ENCODE data around the gene CDCP1.
A peak's percentile ranks its signal among the peaks of the same experiment; 100 is the strongest.
"Not testable (repeated sequence)": the region's sequence is repeated elsewhere in the genome, so short reads cannot be mapped to it uniquely, and the experiment has no call there.

CDCP1 gene

DNA sequence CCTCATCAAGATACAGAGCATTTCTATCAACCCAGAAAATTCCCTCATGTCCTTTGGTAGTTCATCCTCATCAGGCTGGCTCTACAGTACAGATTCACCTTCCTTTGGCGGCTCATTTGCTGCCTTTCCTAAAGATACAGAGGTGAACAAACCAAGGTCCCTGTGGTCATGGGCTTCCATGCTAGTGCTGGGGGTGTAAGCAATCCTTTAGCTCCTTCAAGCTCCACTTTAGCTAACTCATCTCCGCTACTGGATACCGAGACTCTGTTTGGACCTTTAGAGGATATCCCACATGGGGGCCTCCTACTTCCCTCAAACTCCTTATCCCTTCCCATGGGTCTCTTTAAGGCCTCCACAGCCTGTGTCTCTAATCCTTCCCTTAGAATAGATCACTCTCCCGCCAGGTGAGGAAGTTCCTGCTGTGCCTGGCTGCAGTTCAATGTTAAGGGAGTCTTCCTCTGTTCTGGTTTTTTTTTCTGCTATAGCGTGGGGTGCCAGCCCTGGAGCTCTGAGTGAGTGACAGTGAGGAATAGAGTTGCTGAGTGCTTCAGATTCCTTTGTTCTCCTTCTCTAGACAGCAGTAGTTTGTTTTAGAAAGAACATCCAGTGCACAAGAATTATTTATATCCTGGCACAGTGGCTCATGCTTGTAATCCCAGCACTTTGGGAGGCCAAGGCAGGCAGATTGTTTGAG lies 89.4 kb downstream of the CDCP1 start:
- H3K9me3 Mint-ChIP-seq, result no peaks in the 10 kb centered on the region
- H3K27ac Mint-ChIP-seq, result no peak overlapping the region
- H3K4me1 Mint-ChIP-seq (ENCODE audit: low read depth), result peaks cover 32% of the 10 kb centered on the region
- peaks cover 15% of the 10 kb centered on the region for H3K27me3 Mint-ChIP-seq
- no peaks in the 10 kb centered on the region for H3K36me3 Mint-ChIP-seq (ENCODE audit: low read depth)
- H3K4me3 Mint-ChIP-seq, result no peak overlapping the region

- Mint-ChIP-seq H3K9me3 (no peaks in the 10 kb centered on the region), H3K27ac (no peak overlapping the region), H3K4me3 (no peak overlapping the region), H3K27me3 (peaks cover 15% of the 10 kb centered on the region), H3K36me3 (ENCODE audit: low read depth) (no peaks in the 10 kb centered on the region), H3K4me1 (ENCODE audit: low read depth) (peaks cover 32% of the 10 kb centered on the region)
Observed at GRCh38 chr3:45055411-45056143, 90.6 kb downstream of the CDCP1 start.

DNA sequence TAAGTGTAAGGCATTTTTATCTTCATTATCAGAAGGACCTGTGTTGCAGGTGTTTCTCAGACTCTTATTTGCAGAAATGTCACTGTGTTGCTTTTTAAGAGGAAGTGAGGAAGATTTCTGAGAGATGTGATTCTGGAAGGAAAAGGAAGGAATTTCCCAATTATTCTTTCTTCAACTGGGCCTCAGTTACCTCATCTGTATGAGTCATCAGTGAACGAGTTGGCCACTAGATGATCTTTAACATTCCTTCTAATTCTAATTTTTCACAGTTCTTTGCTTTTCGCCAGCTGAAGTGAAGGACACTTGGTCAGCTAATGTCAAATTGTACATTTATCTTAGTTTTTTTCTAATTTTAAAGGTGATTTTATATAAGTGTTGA lies 91.2 kb downstream of the CDCP1 start:
- peaks cover 32% of the 10 kb centered on the region for H3K4me1 Mint-ChIP-seq (ENCODE audit: low read depth)
- H3K27me3 Mint-ChIP-seq, result peaks cover 17% of the 10 kb centered on the region
- H3K9me3 Mint-ChIP-seq, result no peaks in the 10 kb centered on the region

GRCh38 chr3:45054196-45054857 lies 91.9 kb downstream of the CDCP1 start:
- H3K27me3 Mint-ChIP-seq, result peaks cover 24% of the 10 kb centered on the region
- no peaks in the 10 kb centered on the region for H3K9me3 Mint-ChIP-seq
- no peak overlapping the region for H3K27ac Mint-ChIP-seq
- no peaks in the 10 kb centered on the region for H3K36me3 Mint-ChIP-seq (ENCODE audit: low read depth)
- H3K4me3 Mint-ChIP-seq, result no peak overlapping the region
- H3K4me1 Mint-ChIP-seq (ENCODE audit: low read depth), result peaks cover 32% of the 10 kb centered on the region

More for the DNA sequence above, 91.2 kb downstream of the CDCP1 start:
- no peak overlapping the region for H3K4me3 Mint-ChIP-seq
- no peak overlapping the region for H3K27ac Mint-ChIP-seq
- H3K36me3 Mint-ChIP-seq (ENCODE audit: low read depth), result no peaks in the 10 kb centered on the region

GRCh38 chr3:45053805-45054195 lies 92.4 kb downstream of the CDCP1 start:
- H3K27ac Mint-ChIP-seq; H3K4me3 Mint-ChIP-seq; H3K9me3 Mint-ChIP-seq; H3K36me3 Mint-ChIP-seq (ENCODE audit: low read depth): not testable (repeated sequence)
- H3K4me1 Mint-ChIP-seq (ENCODE audit: low read depth), result peaks cover 32% of the 10 kb centered on the region
- H3K27me3 Mint-ChIP-seq, result peaks cover 23% of the 10 kb centered on the region

DNA sequence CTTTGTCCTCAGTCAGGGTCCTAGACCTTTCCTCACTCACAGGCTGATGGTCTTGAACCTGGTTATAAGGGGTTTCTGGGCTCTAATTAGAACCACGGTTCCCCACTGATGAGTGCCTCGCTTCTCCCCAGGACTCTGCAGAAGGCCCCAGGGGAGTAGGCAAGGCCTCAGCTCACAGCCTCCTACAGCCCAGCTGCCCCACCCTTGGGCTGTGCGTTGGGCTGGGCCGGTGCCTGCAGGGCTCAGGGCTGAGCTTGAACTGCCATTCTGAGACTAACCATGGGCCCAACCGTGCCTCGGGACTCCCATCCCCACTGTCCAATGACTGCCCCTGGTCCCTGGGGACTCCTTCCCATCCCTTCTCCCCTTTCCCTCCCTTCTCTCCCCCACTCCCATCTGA lies 94.5 kb downstream of the CDCP1 start:
- Mint-ChIP-seq H3K4me3 (no peak overlapping the region), H3K27me3 (peaks cover 24% of the 10 kb centered on the region), H3K9me3 (no peaks in the 10 kb centered on the region), H3K4me1 (ENCODE audit: low read depth) (peaks cover 21% of the 10 kb centered on the region), H3K36me3 (ENCODE audit: low read depth) (no peaks in the 10 kb centered on the region), H3K27ac (no peak overlapping the region)

DNA sequence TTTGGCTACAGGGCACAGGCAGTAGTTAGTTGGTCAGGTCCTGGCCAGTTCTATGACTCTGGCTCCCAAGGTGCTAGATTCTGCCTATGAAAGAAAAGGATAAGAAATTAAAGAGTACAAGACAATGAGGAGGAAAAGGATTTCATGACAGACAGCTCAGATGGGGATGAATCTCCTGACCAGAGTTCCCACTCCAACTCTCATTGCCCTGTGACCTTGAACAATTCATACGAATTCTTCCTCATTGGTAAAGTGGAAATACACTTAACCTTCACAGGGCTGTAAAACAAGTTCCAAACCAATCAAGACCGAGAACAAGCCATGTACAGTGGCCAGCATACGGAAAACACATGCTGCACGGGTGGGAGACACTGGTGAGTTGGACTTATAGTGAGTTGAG lies 96.4 kb downstream of the CDCP1 start:
- Mint-ChIP-seq H3K27ac (no peak overlapping the region), H3K4me3 (no peak overlapping the region), H3K9me3 (no peaks in the 10 kb centered on the region), H3K4me1 (ENCODE audit: low read depth) (peaks cover 14% of the 10 kb centered on the region), H3K27me3 (peaks cover 25% of the 10 kb centered on the region), H3K36me3 (ENCODE audit: low read depth) (no peaks in the 10 kb centered on the region)

DNA sequence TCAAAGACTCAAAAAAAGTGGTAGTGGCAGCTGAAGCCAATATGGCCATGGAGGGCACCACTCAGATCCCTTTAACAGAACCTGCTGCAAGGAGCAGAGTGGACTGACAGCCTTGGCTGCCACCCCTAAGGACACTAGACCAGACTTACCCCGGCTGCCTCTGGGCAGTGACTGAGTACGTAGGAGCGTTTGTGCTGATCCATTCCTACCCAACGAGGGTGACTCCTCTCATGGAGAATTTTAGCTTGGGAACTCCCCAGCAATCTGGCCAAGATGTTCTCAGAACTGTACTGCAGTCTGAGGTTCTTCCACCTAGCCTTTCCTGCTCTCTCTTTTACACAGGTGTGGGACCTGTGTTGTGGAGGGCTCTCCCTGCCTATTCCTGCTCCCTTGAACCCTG lies 97.9 kb downstream of the CDCP1 start:
- peaks cover 21% of the 10 kb centered on the region for H3K27me3 Mint-ChIP-seq
- H3K4me1 Mint-ChIP-seq (ENCODE audit: low read depth), result no peaks in the 10 kb centered on the region
- H3K4me3 Mint-ChIP-seq, result no peak overlapping the region
- H3K36me3 Mint-ChIP-seq (ENCODE audit: low read depth), result no peaks in the 10 kb centered on the region
- H3K9me3 Mint-ChIP-seq, result no peaks in the 10 kb centered on the region
- no peak overlapping the region for H3K27ac Mint-ChIP-seq

- H3K36me3 Mint-ChIP-seq (ENCODE audit: low read depth), result no peaks in the 10 kb centered on the region
- H3K27me3 Mint-ChIP-seq, result peaks cover 12% of the 10 kb centered on the region
- H3K9me3 Mint-ChIP-seq, result no peaks in the 10 kb centered on the region
- no peak overlapping the region for H3K4me3 Mint-ChIP-seq
- peaks cover 24% of the 10 kb centered on the region for H3K4me1 Mint-ChIP-seq (ENCODE audit: low read depth)
- H3K27ac Mint-ChIP-seq, result no peak overlapping the region
Observed at GRCh38 chr3:45043728-45044299, 102.4 kb downstream of the CDCP1 start.

DNA sequence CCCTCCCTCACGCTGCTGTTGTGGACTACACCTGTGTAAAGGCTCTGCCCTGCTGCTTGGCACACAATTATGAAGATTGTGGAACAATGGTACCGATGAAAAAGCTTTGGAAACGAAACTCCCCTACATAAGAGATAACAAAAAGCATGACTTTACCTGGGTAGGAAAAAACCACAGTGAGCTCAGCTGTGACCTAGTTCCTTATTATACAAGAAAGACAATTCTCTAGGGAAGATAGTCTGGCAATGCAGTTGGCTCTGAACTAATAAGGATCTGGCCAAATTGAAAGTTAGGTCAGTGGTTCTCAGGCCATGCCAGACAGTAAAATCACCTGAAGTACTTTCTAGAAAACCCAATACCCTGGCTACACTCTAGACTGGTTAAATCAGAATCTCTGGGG lies 104.0 kb downstream of the CDCP1 start:
- Mint-ChIP-seq H3K4me1 (ENCODE audit: low read depth) (peaks cover 24% of the 10 kb centered on the region), H3K27me3 (peaks cover 10% of the 10 kb centered on the region), H3K9me3 (no peaks in the 10 kb centered on the region), H3K36me3 (ENCODE audit: low read depth) (no peaks in the 10 kb centered on the region), H3K4me3 (no peak overlapping the region), H3K27ac (no peak overlapping the region)

DNA sequence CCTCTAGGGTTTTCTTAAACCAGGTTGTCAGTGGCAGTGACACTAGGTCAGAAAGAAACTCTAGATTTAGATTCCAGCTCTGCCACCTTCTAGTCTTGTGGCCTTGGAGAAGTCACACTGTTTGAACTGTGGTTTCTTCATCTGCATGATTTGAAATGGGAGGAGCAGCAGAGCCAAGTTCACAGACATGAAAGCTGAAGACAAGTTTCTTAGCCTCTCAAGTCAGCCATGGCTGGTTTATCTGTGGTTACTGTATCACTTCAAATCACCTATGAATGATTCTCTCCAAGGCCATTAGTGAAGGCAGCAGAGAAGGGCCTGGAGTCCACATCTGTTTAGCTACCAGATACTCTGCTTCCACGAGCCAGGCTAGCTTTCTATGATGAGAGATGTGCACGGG lies 104.5 kb downstream of the CDCP1 start:
- Mint-ChIP-seq H3K4me3 (no peak overlapping the region), H3K36me3 (ENCODE audit: low read depth) (no peaks in the 10 kb centered on the region)

GRCh38 chr3:45037720-45038455 lies 108.3 kb downstream of the CDCP1 start:
- H3K4me1 Mint-ChIP-seq (ENCODE audit: low read depth), result peaks cover 52% of the 10 kb centered on the region
- no peak overlapping the region for H3K4me3 Mint-ChIP-seq
- peaks cover 21% of the 10 kb centered on the region for H3K27me3 Mint-ChIP-seq
- no peaks in the 10 kb centered on the region for H3K9me3 Mint-ChIP-seq
- no peak overlapping the region for H3K27ac Mint-ChIP-seq
- H3K36me3 Mint-ChIP-seq (ENCODE audit: low read depth), result no peaks in the 10 kb centered on the region

More for the DNA sequence above, 104.5 kb downstream of the CDCP1 start:
- peaks cover 14% of the 10 kb centered on the region for H3K27me3 Mint-ChIP-seq
- H3K9me3 Mint-ChIP-seq, result no peaks in the 10 kb centered on the region
- no peak overlapping the region for H3K27ac Mint-ChIP-seq
- peaks cover 29% of the 10 kb centered on the region for H3K4me1 Mint-ChIP-seq (ENCODE audit: low read depth)

- peaks cover 24% of the 10 kb centered on the region for H3K27me3 Mint-ChIP-seq
- no peak overlapping the region for H3K27ac Mint-ChIP-seq
- H3K4me3 Mint-ChIP-seq, result peak overlapping the region; percentile 65
- peaks cover 35% of the 10 kb centered on the region for H3K4me1 Mint-ChIP-seq (ENCODE audit: low read depth)
- no peaks in the 10 kb centered on the region for H3K36me3 Mint-ChIP-seq (ENCODE audit: low read depth)
- no peaks in the 10 kb centered on the region for H3K9me3 Mint-ChIP-seq
Observed at GRCh38 chr3:45035441-45036301, 110.5 kb downstream of the CDCP1 start.
